ENCODE data around the gene RASSF5. TPM values are rescaled to one million over a fixed set of nuclear protein-coding genes. Genes with fewer than 3 reads are reported as not detected.

RASSF5 gene
- total and polyA plus RNA-seq, 2 of the 13 experiments (the other 11 are each of a cell fraction or from before 2014, with no cell fraction given) = 0.18 to 0.40 TPM

DNA sequence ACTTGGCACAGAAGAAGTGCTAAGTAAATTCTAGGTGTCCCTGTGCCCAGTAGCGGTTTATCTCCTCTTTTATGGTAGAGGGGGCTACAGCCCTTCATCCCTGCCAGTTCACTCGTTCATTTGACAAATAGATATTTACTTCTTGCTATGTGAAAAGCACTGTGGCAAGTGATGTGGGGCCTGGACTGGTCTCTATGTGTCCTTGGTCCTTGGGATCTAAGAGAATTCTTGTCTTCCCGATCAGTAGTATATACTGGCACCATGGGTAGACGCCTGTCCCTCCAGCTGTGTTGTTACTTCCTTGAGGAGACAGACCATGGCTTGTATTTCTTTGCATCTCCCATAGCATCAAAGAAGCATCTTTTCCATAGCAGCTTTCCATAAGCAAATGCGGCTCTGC is 75.2 kb downstream of the RASSF5 start:
- WGBS (ENCODE audit: low lambda C conversion rate) = 77% methylated on average over 5 of the region's 5 CpGs
- BruUV-seq (replicated peaks) = no TSS peak
- in situ Hi-C loops (cut with HindIII; ENCODE audit: extremely low pct_ligation_motif_present, low pct_unique_long_range_greater_than_20kb) = loop anchor here (5.0 kb wide), 2 partner anchors 40 to 95 kb away; no protein-coding TSS in a partner anchor

More for the DNA sequence above, 75.2 kb downstream of the RASSF5 start:
- Histone ChIP-seq H3K9ac (ENCODE audit: insufficient read depth, low read depth, low read length) (no peak overlapping the region), H3K4me3 (replicated peaks in 1 of 3; ENCODE audit: insufficient read depth in 1 of 3, low read depth in 2 of 3, low read length in 3 of 3) (no peak overlapping the region), H3K27me3 (ENCODE audit: control insufficient read depth in 1 of 2, insufficient read depth in 2 of 2, low read length in 2 of 2) (no peaks in the 10 kb centered on the region), H4K20me1 (ENCODE audit: insufficient read depth, low read length) (no peaks in the 10 kb centered on the region; the same call in 1 of the 2 replicates), H2AFZ (ENCODE audit: low read length) (no peak overlapping the region), H3K4me2 (ENCODE audit: low read depth, low read length) (no peak overlapping the region), H3K36me3 (replicated peaks in 1 of 2; ENCODE audit: control insufficient read depth in 1 of 2, insufficient read depth in 2 of 2, low read length in 2 of 2) (peaks cover 3 to 7% of the 10 kb centered on the region in 2 experiments; a peak in 1 of 5 replicates), H3K9me3 (ENCODE audit: low read length) (no peaks in the 10 kb centered on the region), H3K79me2 (ENCODE audit: insufficient read depth, low read length) (no peaks in the 10 kb centered on the region), H3K4me1 (ENCODE audit: insufficient read depth, low read length) (no peaks in the 10 kb centered on the region), H3K27ac (ENCODE audit: extremely low read length, insufficient read depth, low read length) (no peak overlapping the region)
- TF ChIP-seq AGO2 (optimal IDR thresholded peaks at IDR 0.05; ENCODE audit: low read depth, low read length) (no peak), ZNF747 (CRISPR knock-in tag; IDR thresholded peaks at IDR 0.05; ENCODE audit: borderline replicate concordance) (no peak), ZIK1 (CRISPR knock-in tag; IDR thresholded peaks at IDR 0.05; ENCODE audit: borderline replicate concordance, low read depth) (no peak)
- TF ChIP-seq, protein P1, sequence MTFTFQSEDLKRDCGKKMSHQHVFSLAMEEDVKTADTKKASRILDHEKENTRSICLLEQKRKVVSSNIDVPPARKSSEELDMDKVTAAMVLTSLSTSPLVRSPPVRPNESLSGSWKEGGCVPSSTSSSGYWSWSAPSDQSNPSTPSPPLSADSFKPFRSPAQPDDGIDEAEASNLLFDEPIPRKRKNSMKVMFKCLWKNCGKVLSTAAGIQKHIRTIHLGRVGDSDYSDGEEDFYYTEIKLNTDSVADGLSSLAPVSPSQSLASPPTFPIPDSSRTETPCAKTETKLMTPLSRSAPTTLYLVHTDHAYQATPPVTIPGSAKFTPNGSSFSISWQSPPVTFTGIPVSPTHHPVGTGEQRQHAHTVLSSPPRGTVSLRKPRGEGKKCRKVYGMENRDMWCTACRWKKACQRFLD (CRISPR knock-in tag; IDR thresholded peaks at IDR 0.05; ENCODE audit: borderline replicate concordance) = no peak
- TF ChIP-seq, protein P2, sequence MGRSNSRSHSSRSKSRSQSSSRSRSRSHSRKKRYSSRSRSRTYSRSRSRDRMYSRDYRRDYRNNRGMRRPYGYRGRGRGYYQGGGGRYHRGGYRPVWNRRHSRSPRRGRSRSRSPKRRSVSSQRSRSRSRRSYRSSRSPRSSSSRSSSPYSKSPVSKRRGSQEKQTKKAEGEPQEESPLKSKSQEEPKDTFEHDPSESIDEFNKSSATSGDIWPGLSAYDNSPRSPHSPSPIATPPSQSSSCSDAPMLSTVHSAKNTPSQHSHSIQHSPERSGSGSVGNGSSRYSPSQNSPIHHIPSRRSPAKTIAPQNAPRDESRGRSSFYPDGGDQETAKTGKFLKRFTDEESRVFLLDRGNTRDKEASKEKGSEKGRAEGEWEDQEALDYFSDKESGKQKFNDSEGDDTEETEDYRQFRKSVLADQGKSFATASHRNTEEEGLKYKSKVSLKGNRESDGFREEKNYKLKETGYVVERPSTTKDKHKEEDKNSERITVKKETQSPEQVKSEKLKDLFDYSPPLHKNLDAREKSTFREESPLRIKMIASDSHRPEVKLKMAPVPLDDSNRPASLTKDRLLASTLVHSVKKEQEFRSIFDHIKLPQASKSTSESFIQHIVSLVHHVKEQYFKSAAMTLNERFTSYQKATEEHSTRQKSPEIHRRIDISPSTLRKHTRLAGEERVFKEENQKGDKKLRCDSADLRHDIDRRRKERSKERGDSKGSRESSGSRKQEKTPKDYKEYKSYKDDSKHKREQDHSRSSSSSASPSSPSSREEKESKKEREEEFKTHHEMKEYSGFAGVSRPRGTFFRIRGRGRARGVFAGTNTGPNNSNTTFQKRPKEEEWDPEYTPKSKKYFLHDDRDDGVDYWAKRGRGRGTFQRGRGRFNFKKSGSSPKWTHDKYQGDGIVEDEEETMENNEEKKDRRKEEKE (IDR thresholded peaks at IDR 0.05) = no peak
- TF ChIP-seq, protein P3, sequence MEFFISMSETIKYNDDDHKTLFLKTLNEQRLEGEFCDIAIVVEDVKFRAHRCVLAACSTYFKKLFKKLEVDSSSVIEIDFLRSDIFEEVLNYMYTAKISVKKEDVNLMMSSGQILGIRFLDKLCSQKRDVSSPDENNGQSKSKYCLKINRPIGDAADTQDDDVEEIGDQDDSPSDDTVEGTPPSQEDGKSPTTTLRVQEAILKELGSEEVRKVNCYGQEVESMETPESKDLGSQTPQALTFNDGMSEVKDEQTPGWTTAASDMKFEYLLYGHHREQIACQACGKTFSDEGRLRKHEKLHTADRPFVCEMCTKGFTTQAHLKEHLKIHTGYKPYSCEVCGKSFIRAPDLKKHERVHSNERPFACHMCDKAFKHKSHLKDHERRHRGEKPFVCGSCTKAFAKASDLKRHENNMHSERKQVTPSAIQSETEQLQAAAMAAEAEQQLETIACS (CRISPR knock-in tag; IDR thresholded peaks at IDR 0.05) = no peak
- TF ChIP-seq, protein P4, sequence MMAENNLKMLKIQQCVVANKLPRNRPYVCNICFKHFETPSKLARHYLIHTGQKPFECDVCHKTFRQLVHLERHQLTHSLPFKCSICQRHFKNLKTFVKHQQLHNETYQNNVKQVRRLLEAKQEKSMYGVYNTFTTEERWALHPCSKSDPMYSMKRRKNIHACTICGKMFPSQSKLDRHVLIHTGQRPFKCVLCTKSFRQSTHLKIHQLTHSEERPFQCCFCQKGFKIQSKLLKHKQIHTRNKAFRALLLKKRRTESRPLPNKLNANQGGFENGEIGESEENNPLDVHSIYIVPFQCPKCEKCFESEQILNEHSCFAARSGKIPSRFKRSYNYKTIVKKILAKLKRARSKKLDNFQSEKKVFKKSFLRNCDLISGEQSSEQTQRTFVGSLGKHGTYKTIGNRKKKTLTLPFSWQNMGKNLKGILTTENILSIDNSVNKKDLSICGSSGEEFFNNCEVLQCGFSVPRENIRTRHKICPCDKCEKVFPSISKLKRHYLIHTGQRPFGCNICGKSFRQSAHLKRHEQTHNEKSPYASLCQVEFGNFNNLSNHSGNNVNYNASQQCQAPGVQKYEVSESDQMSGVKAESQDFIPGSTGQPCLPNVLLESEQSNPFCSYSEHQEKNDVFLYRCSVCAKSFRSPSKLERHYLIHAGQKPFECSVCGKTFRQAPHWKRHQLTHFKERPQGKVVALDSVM (CRISPR knock-in tag; IDR thresholded peaks at IDR 0.05) = no peak
- no peak for FAIRE-seq
- no peak for ATAC-seq
- ChIA-PET CTCF (ENCODE audit: low intra/inter-chr PET ratio, low total read pairs) (interaction anchor here (2.6 to 2.7 kb wide), 2 partner anchors 38 to 92 kb away, joined by 33 to 34 read pairs; no protein-coding TSS in a partner anchor), POLR2A (no interaction called here)
- intact Hi-C loops (cut with micrococcal nuclease; ENCODE audit: unreplicated experiment) = loop anchor here (2.0 kb wide), 1 partner anchor 76 kb away; the partner anchor contains the start of gene RASSF5
- DNase-seq (ENCODE audit: low spot score) = no peak
